ENCODE data around the gene FGF22. TPM values are rescaled to one million over a fixed set of nuclear protein-coding genes. Genes with fewer than 3 reads are reported as not detected.
A peak's percentile ranks its signal among the peaks of the same experiment; 100 is the strongest.

The FGF22 gene
- total and polyA plus RNA-seq, 2 of the 13 experiments (the other 11 are each of a cell fraction or from before 2014, with no cell fraction given): 0.24 TPM; not detected in 1

GRCh38 chr19:674282-675151, 34.8 kb downstream of the FGF22 start (continued):
- 0 out of 2 replicates have a peak, but pooled peaks have one; percentile 10 for TF ChIP-seq NFKB2 (CRISPR knock-in tag; IDR thresholded peaks at IDR 0.05; ENCODE audit: borderline replicate concordance)
- TF ChIP-seq PITX1 (CRISPR knock-in tag; IDR thresholded peaks at IDR 0.05): peak; percentile 38; the same call in 1 of the 2 replicates
- TF ChIP-seq ZNF784 (CRISPR knock-in tag; IDR thresholded peaks at IDR 0.05; ENCODE audit: borderline replicate concordance): 0 out of 2 replicates have a peak, but pooled peaks have one; percentile 47
- TF ChIP-seq KLF12 (CRISPR knock-in tag; IDR thresholded peaks at IDR 0.05; ENCODE audit: borderline replicate concordance): no peak
- peak; percentile 29; the same call in 1 of the 2 replicates for TF ChIP-seq MED1 (CRISPR knock-in tag; IDR thresholded peaks at IDR 0.05)
- peak; percentile 42; the same call in 1 of the 2 replicates for TF ChIP-seq NR2C2 (CRISPR knock-in tag; IDR thresholded peaks at IDR 0.05; ENCODE audit: borderline replicate concordance)
- no peak for TF ChIP-seq NONO (IDR thresholded peaks at IDR 0.05)
- 0 out of 2 replicates have a peak, but pooled peaks have one; percentile 31 for TF ChIP-seq NONO (CRISPR knock-in tag; conservative IDR thresholded peaks at IDR 0.05)
- TF ChIP-seq RARA (CRISPR knock-in tag; IDR thresholded peaks at IDR 0.05): peak; percentile 97
- peak; percentile 25 for TF ChIP-seq GATAD2A (CRISPR knock-in tag; IDR thresholded peaks at IDR 0.05)
- TF ChIP-seq ETV5 (CRISPR knock-in tag; IDR thresholded peaks at IDR 0.05; ENCODE audit: borderline replicate concordance): 0 out of 2 replicates have a peak, but pooled peaks have one; percentile 19
- TF ChIP-seq ESRRA (CRISPR knock-in tag; IDR thresholded peaks at IDR 0.05; ENCODE audit: low read depth): peak; percentile 60; the same call in 1 of the 2 replicates
- peak; percentile 24; the same call in 1 of the 2 replicates for TF ChIP-seq SAP130 (CRISPR knock-in tag; IDR thresholded peaks at IDR 0.05; ENCODE audit: low read depth)
- TF ChIP-seq SALL1 (CRISPR knock-in tag; IDR thresholded peaks at IDR 0.05): peak; percentile 46
